Breast epithelium (tissue), 3 donors: ENCODE measurements around the gene RRP36.

Experiments used
- POLR2A ChIP-seq: fragments of 450-650 bp; IDR thresholded peaks from one replicate; pipeline ENCODE4 v1.6.1; 2016; ENCODE audit warnings: antibody characterized with exemption, mild to moderate bottlenecking, moderate library complexity
- POLR2AphosphoS5 ChIP-seq, 3 donors: sonication (generic); formaldehyde crosslinking; IDR thresholded peaks; one replicate each; pipeline ENCODE4 v1.6.1; 2017; ENCODE audit warnings: antibody characterized with exemption in 3 of 3
- TF ChIP-seq, protein P1 (sequence below), 3 donors: fragments of 450-650 bp; IDR thresholded peaks; one replicate each; pipeline ENCODE4 v1.5.1; 2016 to 2017; ENCODE audit warnings: antibody characterized with exemption in 3 of 3, mild to moderate bottlenecking in 3 of 3, moderate library complexity in 3 of 3

DNA sequence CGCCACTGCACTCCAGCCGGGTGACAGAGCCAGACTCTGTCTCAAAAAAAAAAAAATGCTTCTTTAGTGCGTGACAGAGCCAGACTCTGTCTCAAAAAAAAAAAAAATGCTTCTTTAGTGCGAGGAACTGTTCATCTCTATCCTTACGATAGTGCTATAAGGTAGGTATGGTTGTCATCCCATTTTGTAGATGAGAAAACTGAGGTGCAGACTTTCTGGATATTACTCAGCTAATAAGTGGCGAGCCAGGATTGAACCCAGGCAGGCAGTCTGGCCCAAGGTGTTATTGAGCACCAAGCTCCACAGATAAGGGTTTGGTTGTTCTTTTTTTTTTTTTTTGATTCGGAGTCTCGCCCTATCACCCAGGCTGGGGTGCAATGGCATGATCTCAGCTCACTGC, 19.6 kb upstream of the RRP36 start:
- TF ChIP-seq, protein P1, sequence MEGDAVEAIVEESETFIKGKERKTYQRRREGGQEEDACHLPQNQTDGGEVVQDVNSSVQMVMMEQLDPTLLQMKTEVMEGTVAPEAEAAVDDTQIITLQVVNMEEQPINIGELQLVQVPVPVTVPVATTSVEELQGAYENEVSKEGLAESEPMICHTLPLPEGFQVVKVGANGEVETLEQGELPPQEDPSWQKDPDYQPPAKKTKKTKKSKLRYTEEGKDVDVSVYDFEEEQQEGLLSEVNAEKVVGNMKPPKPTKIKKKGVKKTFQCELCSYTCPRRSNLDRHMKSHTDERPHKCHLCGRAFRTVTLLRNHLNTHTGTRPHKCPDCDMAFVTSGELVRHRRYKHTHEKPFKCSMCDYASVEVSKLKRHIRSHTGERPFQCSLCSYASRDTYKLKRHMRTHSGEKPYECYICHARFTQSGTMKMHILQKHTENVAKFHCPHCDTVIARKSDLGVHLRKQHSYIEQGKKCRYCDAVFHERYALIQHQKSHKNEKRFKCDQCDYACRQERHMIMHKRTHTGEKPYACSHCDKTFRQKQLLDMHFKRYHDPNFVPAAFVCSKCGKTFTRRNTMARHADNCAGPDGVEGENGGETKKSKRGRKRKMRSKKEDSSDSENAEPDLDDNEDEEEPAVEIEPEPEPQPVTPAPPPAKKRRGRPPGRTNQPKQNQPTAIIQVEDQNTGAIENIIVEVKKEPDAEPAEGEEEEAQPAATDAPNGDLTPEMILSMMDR (IDR thresholded peaks at IDR 0.05) = no peak
- TF ChIP-seq POLR2AphosphoS5 (IDR thresholded peaks at IDR 0.05) (no peak), POLR2A (no peak)
